HL-60/S4 (cell line): ENCODE measurements around the gene SLC25A23.
"Not testable (repeated sequence)": the region's sequence is repeated elsewhere in the genome, so short reads cannot be mapped to it uniquely, and the experiment has no call there.

Experiments used
- in situ Hi-C: fragments of 300-500 bp; cut with MboI; formaldehyde crosslinking; loops from 2 replicates; pipeline ENCODE4 v1.14.3; 2022; ENCODE audit warnings: low sequenced_read_pairs

Gene SLC25A23

GRCh38 chr19:6406401-6406800, 53.2 kb downstream of the SLC25A23 start:
- in situ Hi-C loops, result no loop called here

- in situ Hi-C loops, result no loop called here
Observed at GRCh38 chr19:6402837-6403608, 56.6 kb downstream of the SLC25A23 start.

GRCh38 chr19:6402058-6402457, 57.5 kb downstream of the SLC25A23 start:
- in situ Hi-C loops, result no loop called here

- in situ Hi-C loops, result not testable (repeated sequence)
Observed at GRCh38 chr19:6400062-6400944, 59.3 kb downstream of the SLC25A23 start.

GRCh38 chr19:6396305-6396704, 63.3 kb downstream of the SLC25A23 start:
- in situ Hi-C loops, result no loop called here

GRCh38 chr19:6394831-6395230, 64.8 kb downstream of the SLC25A23 start:
- in situ Hi-C loops, result no loop called here

GRCh38 chr19:6393983-6394412, 65.6 kb downstream of the SLC25A23 start:
- in situ Hi-C loops, result no loop called here

GRCh38 chr19:6393074-6393982, 66.3 kb downstream of the SLC25A23 start, which contains the start of gene GTF2F1:
TSS of gene GTF2F1 (minus strand) at chr19:6393164. CDS start at chr19:6392995, 169 bp downstream.
- in situ Hi-C loops, result no loop called here

GRCh38 chr19:6392221-6393073, 67.1 kb downstream of the SLC25A23 start:
- in situ Hi-C loops, result no loop called here
